HG03095 (cell line): Measurements from ENCODE around the gene TBR1.

ENCODE experiments used
- ATAC-seq: cut with Tn5 transposase; IDR thresholded peaks from one replicate; pipeline ENCODE4 v1.9.1; 2021; ENCODE audit warnings: moderate library complexity; ENCODE audit not compliant: unreplicated experiment

TBR1 gene

GRCh38 chr2:161426922-161427663, 11.0 kb downstream of the TBR1 start:
- ATAC-seq: no peak

DNA sequence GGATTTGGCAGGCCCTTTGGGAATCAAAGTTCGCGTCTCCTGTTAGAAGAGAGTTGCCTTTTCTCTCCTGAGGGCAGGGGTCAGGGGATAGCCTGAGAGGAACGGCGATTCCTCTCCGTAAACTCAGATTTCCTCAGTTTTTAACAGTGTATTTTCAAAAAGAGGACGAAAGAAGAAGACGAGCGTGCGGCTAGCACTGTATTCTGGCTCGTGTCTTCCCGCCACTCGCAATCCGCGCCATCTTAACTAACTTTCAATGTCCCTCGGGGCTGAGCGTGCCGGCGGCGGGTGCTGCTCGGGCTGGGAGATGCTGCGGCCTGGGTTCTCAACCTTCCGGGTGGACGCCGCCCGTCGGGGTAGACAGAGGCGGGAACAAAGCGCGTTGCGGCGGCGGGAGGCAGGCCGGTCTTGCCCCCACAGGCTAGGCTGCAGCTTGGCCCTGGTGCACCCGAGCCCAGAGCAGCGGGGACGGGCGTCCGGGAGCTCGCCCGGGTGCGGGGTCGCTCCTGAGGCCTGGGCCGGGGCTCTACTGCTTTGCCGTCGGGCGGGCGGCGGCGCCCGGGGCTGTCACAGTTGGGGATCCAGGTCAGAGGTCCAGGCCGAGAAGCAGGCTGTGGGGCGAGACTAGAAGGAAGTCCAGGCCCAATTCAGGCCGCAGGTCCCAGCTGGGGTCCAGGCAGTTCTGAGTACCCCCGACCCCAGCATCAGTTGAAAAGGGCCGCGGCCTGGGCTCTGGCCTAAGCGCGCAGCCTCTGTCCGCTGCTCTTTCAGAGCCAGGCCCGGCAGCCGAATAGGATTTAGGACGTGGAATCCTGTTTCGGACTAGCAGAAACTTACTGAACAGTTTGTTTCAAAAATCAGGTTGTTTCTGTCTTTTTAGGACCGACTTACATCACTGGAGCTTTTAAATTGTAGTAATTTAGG, 11.8 kb downstream of the TBR1 start:
- no peak for ATAC-seq

- ATAC-seq: no peak
Observed at GRCh38 chr2:161430386-161430785, 14.3 kb downstream of the TBR1 start.

- no peak for ATAC-seq
Observed at GRCh38 chr2:161432107-161432506, 16.0 kb downstream of the TBR1 start.

GRCh38 chr2:161434118-161434517, 18.0 kb downstream of the TBR1 start:
- no peak for ATAC-seq

- ATAC-seq: no peak
Observed at GRCh38 chr2:161436411-161436810, 20.3 kb downstream of the TBR1 start.

GRCh38 chr2:161438598-161438997, 22.5 kb downstream of the TBR1 start:
- ATAC-seq: no peak

GRCh38 chr2:161445097-161445496, 29.0 kb downstream of the TBR1 start:
- ATAC-seq: no peak

- no peak for ATAC-seq
Observed at GRCh38 chr2:161448431-161448830, 32.3 kb downstream of the TBR1 start.

DNA sequence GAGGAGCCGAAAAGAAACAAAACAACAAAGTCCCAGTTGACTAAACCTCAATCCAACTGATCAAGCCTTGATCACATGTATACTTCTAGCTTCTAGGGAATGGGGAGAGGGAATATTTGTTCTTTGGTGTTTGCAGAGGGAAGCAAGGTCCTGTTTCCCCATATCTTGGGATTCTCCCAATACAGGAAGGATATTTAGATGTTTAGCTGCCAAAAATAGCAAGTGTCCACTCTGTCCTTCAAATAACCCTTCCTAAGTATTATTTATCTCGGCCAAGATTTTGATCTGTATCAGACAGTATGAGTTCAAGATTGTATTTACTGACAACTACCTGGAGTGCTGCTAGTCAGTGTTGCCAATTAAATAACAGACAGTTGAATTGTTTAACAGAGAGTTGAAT, 55.5 kb downstream of the TBR1 start:
- ATAC-seq: no peak

- ATAC-seq: no peak
Observed at GRCh38 chr2:161474920-161475319, 58.8 kb downstream of the TBR1 start.
